ENCODE measurements around the gene TNFRSF1B.

Gene TNFRSF1B

GRCh38 chr1:12129624-12130023 lies 37.2 kb upstream of the TNFRSF1B start (continued):
- TF ChIP-seq PATZ1 (tag by site-specific recombination; IDR thresholded peaks at IDR 0.05) (no peak; the same call in 1 of the 2 replicates), KLF17 (tag by site-specific recombination; IDR thresholded peaks at IDR 0.05) (peak; percentile 78), ZNF624 (tag by site-specific recombination; IDR thresholded peaks at IDR 0.05) (no peak), ZNF112 (tag by site-specific recombination; IDR thresholded peaks at IDR 0.05) (no peak), ZBTB21 (tag by site-specific recombination; IDR thresholded peaks at IDR 0.05) (0 out of 2 replicates have a peak, but pooled peaks have one; percentile 16), ZNF837 (tag by site-specific recombination; IDR thresholded peaks at IDR 0.05) (no peak)
- TF ChIP-seq, protein P1, sequence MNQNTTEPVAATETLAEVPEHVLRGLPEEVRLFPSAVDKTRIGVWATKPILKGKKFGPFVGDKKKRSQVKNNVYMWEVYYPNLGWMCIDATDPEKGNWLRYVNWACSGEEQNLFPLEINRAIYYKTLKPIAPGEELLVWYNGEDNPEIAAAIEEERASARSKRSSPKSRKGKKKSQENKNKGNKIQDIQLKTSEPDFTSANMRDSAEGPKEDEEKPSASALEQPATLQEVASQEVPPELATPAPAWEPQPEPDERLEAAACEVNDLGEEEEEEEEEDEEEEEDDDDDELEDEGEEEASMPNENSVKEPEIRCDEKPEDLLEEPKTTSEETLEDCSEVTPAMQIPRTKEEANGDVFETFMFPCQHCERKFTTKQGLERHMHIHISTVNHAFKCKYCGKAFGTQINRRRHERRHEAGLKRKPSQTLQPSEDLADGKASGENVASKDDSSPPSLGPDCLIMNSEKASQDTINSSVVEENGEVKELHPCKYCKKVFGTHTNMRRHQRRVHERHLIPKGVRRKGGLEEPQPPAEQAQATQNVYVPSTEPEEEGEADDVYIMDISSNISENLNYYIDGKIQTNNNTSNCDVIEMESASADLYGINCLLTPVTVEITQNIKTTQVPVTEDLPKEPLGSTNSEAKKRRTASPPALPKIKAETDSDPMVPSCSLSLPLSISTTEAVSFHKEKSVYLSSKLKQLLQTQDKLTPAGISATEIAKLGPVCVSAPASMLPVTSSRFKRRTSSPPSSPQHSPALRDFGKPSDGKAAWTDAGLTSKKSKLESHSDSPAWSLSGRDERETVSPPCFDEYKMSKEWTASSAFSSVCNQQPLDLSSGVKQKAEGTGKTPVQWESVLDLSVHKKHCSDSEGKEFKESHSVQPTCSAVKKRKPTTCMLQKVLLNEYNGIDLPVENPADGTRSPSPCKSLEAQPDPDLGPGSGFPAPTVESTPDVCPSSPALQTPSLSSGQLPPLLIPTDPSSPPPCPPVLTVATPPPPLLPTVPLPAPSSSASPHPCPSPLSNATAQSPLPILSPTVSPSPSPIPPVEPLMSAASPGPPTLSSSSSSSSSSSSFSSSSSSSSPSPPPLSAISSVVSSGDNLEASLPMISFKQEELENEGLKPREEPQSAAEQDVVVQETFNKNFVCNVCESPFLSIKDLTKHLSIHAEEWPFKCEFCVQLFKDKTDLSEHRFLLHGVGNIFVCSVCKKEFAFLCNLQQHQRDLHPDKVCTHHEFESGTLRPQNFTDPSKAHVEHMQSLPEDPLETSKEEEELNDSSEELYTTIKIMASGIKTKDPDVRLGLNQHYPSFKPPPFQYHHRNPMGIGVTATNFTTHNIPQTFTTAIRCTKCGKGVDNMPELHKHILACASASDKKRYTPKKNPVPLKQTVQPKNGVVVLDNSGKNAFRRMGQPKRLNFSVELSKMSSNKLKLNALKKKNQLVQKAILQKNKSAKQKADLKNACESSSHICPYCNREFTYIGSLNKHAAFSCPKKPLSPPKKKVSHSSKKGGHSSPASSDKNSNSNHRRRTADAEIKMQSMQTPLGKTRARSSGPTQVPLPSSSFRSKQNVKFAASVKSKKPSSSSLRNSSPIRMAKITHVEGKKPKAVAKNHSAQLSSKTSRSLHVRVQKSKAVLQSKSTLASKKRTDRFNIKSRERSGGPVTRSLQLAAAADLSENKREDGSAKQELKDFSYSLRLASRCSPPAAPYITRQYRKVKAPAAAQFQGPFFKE (tag by site-specific recombination; IDR thresholded peaks at IDR 0.05; ENCODE audit: borderline replicate concordance), result no peak

- no peak overlapping the region for H3K4me3 ChIP-seq (ENCODE audit: low read depth, low read length)
- no peaks in the 10 kb centered on the region for H3K36me3 ChIP-seq (ENCODE audit: control insufficient read depth in 2 of 2, insufficient read depth in 1 of 2, low read length in 2 of 2)
- no peaks in the 10 kb centered on the region for H3K9me3 ChIP-seq (ENCODE audit: control insufficient read depth, insufficient read depth, low read depth, low read length)
- ChIA-PET POLR2A (no interaction called here), CTCF (interaction anchor here (0.8 to 1.1 kb wide), 2 partner anchors 13 to 51 kb away, joined by 3 to 4 read pairs; no protein-coding TSS in a partner anchor)
- peak; percentile 29; the same call in 1 of the 2 replicates for TF ChIP-seq SCRT2 (tag by site-specific recombination; IDR thresholded peaks at IDR 0.05)
- TF ChIP-seq PRDM1 (tag by site-specific recombination; IDR thresholded peaks at IDR 0.05), result no peak
- no peak overlapping the region for H3K27ac ChIP-seq (ENCODE audit: extremely low read depth, low read depth, low read length)
- H3K4me1 ChIP-seq (ENCODE audit: control insufficient read depth, insufficient read depth, low read length), result no peaks in the 10 kb centered on the region
Measured at GRCh38 chr1:12130466-12131130, 36.2 kb upstream of the TNFRSF1B start.

DNA sequence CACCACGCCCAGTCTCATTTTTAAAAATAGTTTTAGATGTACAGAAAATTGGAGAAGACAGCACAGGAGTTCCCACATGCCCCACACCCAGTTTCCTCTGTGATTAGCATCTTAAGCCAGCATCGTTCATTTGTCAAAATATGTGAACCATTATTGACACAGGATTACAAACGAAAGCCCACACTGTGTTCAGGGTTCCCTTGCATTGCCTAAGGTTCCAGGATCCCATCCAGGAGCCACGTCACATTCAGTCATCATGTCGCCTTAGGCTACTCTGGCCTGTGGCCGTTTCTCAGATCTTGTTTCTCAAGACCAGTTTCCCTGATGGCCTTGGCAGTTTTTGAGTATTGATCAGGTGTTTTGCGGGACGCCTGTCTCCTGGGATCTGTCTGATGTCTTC lies 34.7 kb upstream of the TNFRSF1B start:
- ChIA-PET CTCF (interaction anchor here (0.9 to 1.1 kb wide), 2 partner anchors 77 to 97 kb away, joined by 3 to 5 read pairs; no protein-coding TSS in a partner anchor), POLR2A (no interaction called here)
- Histone ChIP-seq H3K9me3 (ENCODE audit: control insufficient read depth, insufficient read depth, low read depth, low read length) (no peaks in the 10 kb centered on the region), H3K36me3 (ENCODE audit: control insufficient read depth in 2 of 2, insufficient read depth in 1 of 2, low read length in 2 of 2) (no peaks in the 10 kb centered on the region), H3K4me3 (ENCODE audit: low read depth, low read length) (no peak overlapping the region), H3K27ac (ENCODE audit: extremely low read depth, low read depth, low read length) (no peak overlapping the region), H3K4me1 (ENCODE audit: control insufficient read depth, insufficient read depth, low read length) (no peaks in the 10 kb centered on the region)
- no peak for TF ChIP-seq ZNF214 (tag by site-specific recombination; IDR thresholded peaks at IDR 0.05; ENCODE audit: borderline replicate concordance)
- TF ChIP-seq, protein P2, sequence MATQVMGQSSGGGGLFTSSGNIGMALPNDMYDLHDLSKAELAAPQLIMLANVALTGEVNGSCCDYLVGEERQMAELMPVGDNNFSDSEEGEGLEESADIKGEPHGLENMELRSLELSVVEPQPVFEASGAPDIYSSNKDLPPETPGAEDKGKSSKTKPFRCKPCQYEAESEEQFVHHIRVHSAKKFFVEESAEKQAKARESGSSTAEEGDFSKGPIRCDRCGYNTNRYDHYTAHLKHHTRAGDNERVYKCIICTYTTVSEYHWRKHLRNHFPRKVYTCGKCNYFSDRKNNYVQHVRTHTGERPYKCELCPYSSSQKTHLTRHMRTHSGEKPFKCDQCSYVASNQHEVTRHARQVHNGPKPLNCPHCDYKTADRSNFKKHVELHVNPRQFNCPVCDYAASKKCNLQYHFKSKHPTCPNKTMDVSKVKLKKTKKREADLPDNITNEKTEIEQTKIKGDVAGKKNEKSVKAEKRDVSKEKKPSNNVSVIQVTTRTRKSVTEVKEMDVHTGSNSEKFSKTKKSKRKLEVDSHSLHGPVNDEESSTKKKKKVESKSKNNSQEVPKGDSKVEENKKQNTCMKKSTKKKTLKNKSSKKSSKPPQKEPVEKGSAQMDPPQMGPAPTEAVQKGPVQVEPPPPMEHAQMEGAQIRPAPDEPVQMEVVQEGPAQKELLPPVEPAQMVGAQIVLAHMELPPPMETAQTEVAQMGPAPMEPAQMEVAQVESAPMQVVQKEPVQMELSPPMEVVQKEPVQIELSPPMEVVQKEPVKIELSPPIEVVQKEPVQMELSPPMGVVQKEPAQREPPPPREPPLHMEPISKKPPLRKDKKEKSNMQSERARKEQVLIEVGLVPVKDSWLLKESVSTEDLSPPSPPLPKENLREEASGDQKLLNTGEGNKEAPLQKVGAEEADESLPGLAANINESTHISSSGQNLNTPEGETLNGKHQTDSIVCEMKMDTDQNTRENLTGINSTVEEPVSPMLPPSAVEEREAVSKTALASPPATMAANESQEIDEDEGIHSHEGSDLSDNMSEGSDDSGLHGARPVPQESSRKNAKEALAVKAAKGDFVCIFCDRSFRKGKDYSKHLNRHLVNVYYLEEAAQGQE (tag by site-specific recombination; IDR thresholded peaks at IDR 0.05), result no peak

Measured in HEK293 (cell line).